Sigmoid colon (tissue), 4 donors: ENCODE results near the gene TLCD3A.

Experiments used
- CTCF ChIP-seq, 4 experiments: fragments of 450-650 bp in 3 of 4; fragments of 200-600 bp in 1 of 4; IDR thresholded peaks; one replicate each; pipeline ENCODE4 v1.5.1; 2016 to 2019; ENCODE audit warnings: antibody characterized with exemption in 4 of 4, mild to moderate bottlenecking in 3 of 4, moderate library complexity in 2 of 4
- EP300 ChIP-seq, 4 donors: sonication (generic); formaldehyde crosslinking; IDR thresholded peaks; one replicate each; pipeline ENCODE4 v1.6.1; 2017; ENCODE audit warnings: antibody characterized with exemption in 4 of 4
- POLR2A ChIP-seq, 2 donors: fragments of 450-650 bp; IDR thresholded peaks; one replicate each; pipeline ENCODE4 v1.6.1; 2016; ENCODE audit warnings: antibody characterized with exemption in 2 of 2, mild to moderate bottlenecking in 2 of 2, moderate library complexity in 2 of 2
- POLR2AphosphoS5 ChIP-seq, 4 donors: sonication (generic); formaldehyde crosslinking; IDR thresholded peaks; one replicate each; pipeline ENCODE4 v1.6.1; 2017; ENCODE audit warnings: antibody characterized with exemption in 4 of 4

GRCh38 chr17:697682-698081 is 34.7 kb upstream of the TLCD3A start:
- no peak for TF ChIP-seq CTCF (IDR thresholded peaks at IDR 0.05)
- TF ChIP-seq POLR2A (IDR thresholded peaks at IDR 0.05): no peak
- TF ChIP-seq POLR2AphosphoS5 (IDR thresholded peaks at IDR 0.05): no peak
- no peak for TF ChIP-seq EP300 (IDR thresholded peaks at IDR 0.05)
